A673 (cell line): Measurements from ENCODE around the gene CACNA2D4. TPM values are rescaled to one million over a fixed set of nuclear protein-coding genes. Genes with fewer than 3 reads are reported as not detected.

Source experiments
- BruUV-seq: library from RNA; stranded (reverse); fragments of 400-500 nt; replicated peaks from 2 replicates; lab custom pipeline; 2021; lab: Mats Ljungman, UMichigan
- CTCF ChIA-PET: fragments of 300-600 bp; sonication (Branson Sonifier 250); formaldehyde crosslinking; loops from one replicate; lab custom pipeline; 2022; ENCODE audit warnings: antibody characterized with exemption; lab: Charles Lee
- POLR2A ChIA-PET: fragments of 300-600 bp; sonication (Branson Sonifier 250); formaldehyde crosslinking; loops from one replicate; lab custom pipeline; 2022; ENCODE audit warnings: antibody characterized with exemption; ENCODE audit not compliant: low non-redundant PET; lab: Charles Lee
- DNase-seq: peaks from one replicate; pipeline ENCODE4 v3.0.0-alpha.2; 2015; ENCODE audit warnings: low spot score
- H3K27ac ChIP-seq: fragments of 200-600 bp; sonication (generic); 2 replicates; pipeline ENCODE4 v1.5.1; 2016; ENCODE audit warnings: mixed run types, low read depth, mild to moderate bottlenecking, mixed read lengths, antibody characterized with exemption, low read length; ENCODE audit not compliant: poor library complexity, severe bottlenecking
- H3K27me3 ChIP-seq: fragments of 200-600 bp; sonication (generic); replicated peaks from 2 replicates; pipeline ENCODE4 v1.6.1; 2017; ENCODE audit warnings: mixed run types, low read depth, mild to moderate bottlenecking, mixed read lengths, antibody characterized with exemption, low read length; ENCODE audit not compliant: insufficient read depth, poor library complexity
- H3K36me3 ChIP-seq: fragments of 200-600 bp; sonication (generic); 2 replicates; pipeline ENCODE4 v1.6.1; 2016; ENCODE audit warnings: mixed run types, mild to moderate bottlenecking, mixed read lengths, antibody characterized with exemption, low read length; ENCODE audit not compliant: insufficient read depth, poor library complexity, severe bottlenecking
- H3K4me1 ChIP-seq: fragments of 200-600 bp; sonication (generic); 2 replicates; pipeline ENCODE4 v1.6.1; 2017; ENCODE audit warnings: mixed run types, mild to moderate bottlenecking, mixed read lengths, antibody characterized with exemption, low read length; ENCODE audit not compliant: insufficient read depth, poor library complexity, severe bottlenecking
- H3K4me3 ChIP-seq: fragments of 200-600 bp; sonication (generic); 2 replicates; pipeline ENCODE4 v1.5.1; 2016; ENCODE audit warnings: low read depth, mixed run types, mild to moderate bottlenecking, mixed read lengths, low read length; ENCODE audit not compliant: poor library complexity, severe bottlenecking
- H3K9me3 ChIP-seq: fragments of 200-600 bp; sonication (generic); 2 replicates; pipeline ENCODE4 v1.6.1; 2016; ENCODE audit warnings: mixed run types, low read depth, mild to moderate bottlenecking, mixed read lengths, antibody characterized with exemption, low read length; ENCODE audit not compliant: poor library complexity, severe bottlenecking
- CTCF ChIP-seq: fragments of 300-800, 200-600 bp; sonication (generic); conservative IDR thresholded peaks from 2 replicates; pipeline ENCODE4 v1.5.1; 2017; ENCODE audit warnings: low read depth, mild to moderate bottlenecking, antibody characterized with exemption, low read length, moderate library complexity, mixed read lengths
- EZH2 ChIP-seq: fragments of 200-600 bp; sonication (generic); IDR thresholded peaks from 2 replicates; pipeline ENCODE4 v1.6.1; 2017; ENCODE audit warnings: borderline replicate concordance, low read depth, mild to moderate bottlenecking, mixed read lengths, antibody characterized with exemption, low read length; ENCODE audit not compliant: poor library complexity, severe bottlenecking
- intact Hi-C: fragments of 100-400 bp; cut with micrococcal nuclease; formaldehyde crosslinking; loops from one replicate; pipeline ENCODE4 v1.10.0; 2022; ENCODE audit not compliant: unreplicated experiment
- total RNA-seq: library from RNA; stranded (reverse); gene quantifications from 2 replicates; pipeline ENCODE4 v1.2.3, GENCODE V29; 2021

CACNA2D4 gene
- total RNA-seq, 1 experiment from 2014 or later, result 0.41 TPM

- POLR2A ChIA-PET, result interaction anchor here (0.6 kb wide), 1 partner anchor 979 kb away, joined by 3 read pairs; no protein-coding TSS in a partner anchor
- Histone ChIP-seq H3K4me1 (peaks cover 16% of the 10 kb centered on the region), H3K4me3 (no peak overlapping the region), H3K27me3 (no peaks in the 10 kb centered on the region), H3K27ac (no peak overlapping the region), H3K9me3 (no peaks in the 10 kb centered on the region), H3K36me3 (no peaks in the 10 kb centered on the region)
- TF ChIP-seq EZH2 (no peak), CTCF (no peak)
- CTCF ChIA-PET, result no interaction called here
- intact Hi-C loops, result no loop called here
- no TSS peak for BruUV-seq
- DNase-seq, result no peak
Observed at GRCh38 chr12:1913377-1914113, 4.9 kb downstream of the CACNA2D4 start.

GRCh38 chr12:1912580-1913376 lies 5.7 kb downstream of the CACNA2D4 start:
- no peak for TF ChIP-seq CTCF
- TF ChIP-seq EZH2, result no peak
- Histone ChIP-seq H3K4me1 (peaks cover 9% of the 10 kb centered on the region), H3K9me3 (no peaks in the 10 kb centered on the region), H3K36me3 (no peaks in the 10 kb centered on the region), H3K27me3 (no peaks in the 10 kb centered on the region), H3K4me3 (no peak overlapping the region), H3K27ac (no peak overlapping the region)
- BruUV-seq, result no TSS peak
- intact Hi-C loops, result no loop called here
- DNase-seq, result no peak
- POLR2A ChIA-PET, result interaction anchor here (0.6 kb wide), 2 partner anchors 73 to 978 kb away, joined by 3 to 4 read pairs; no protein-coding TSS in a partner anchor
- CTCF ChIA-PET, result no interaction called here

- Histone ChIP-seq H3K27me3 (no peaks in the 10 kb centered on the region), H3K4me1 (no peaks in the 10 kb centered on the region), H3K9me3 (no peaks in the 10 kb centered on the region), H3K27ac (no peak overlapping the region), H3K4me3 (no peak overlapping the region), H3K36me3 (no peaks in the 10 kb centered on the region)
- intact Hi-C loops, result no loop called here
- no peak for TF ChIP-seq CTCF
- no peak for TF ChIP-seq EZH2
- DNase-seq, result no peak
- no TSS peak for BruUV-seq
- CTCF ChIA-PET, result no interaction called here
- POLR2A ChIA-PET, result interaction anchor here (0.6 kb wide), 1 partner anchor 72 kb away, joined by 4 read pairs; no protein-coding TSS in a partner anchor
Observed at GRCh38 chr12:1911598-1912575, 6.6 kb downstream of the CACNA2D4 start.
